Heart left ventricle (tissue), 16 donors: ENCODE measurements around the gene WFDC5. TPM values are rescaled to one million over a fixed set of nuclear protein-coding genes. Genes with fewer than 3 reads are reported as not detected.

Experiments used
- ATAC-seq, 4 donors: fragments of 200-7000 bp; cut with Tn5 transposase; one replicate each; pipeline ENCODE4 v1.9.1; 2020 to 2022; ENCODE audit warnings: moderate library complexity in 4 of 4, mild to moderate bottlenecking in 3 of 4, moderate number of reproducible peaks in 1 of 4
- DNase-seq, 5 donors: peaks; one replicate each; pipeline ENCODE4 v3.0.0-alpha.2; 2020
- H3K27ac ChIP-seq, 12 donors: fragments of 200-600 bp; sonication (generic) in 4 of 12; one replicate each; pipeline versions ENCODE4 v1.5.0 to v1.8.0; 2016 to 2022; ENCODE audit warnings: mild to moderate bottlenecking in 2 of 12
- H3K27me3 ChIP-seq, 9 donors: fragments of 200-600 bp; sonication (generic) in 2 of 9; one replicate each; pipeline versions ENCODE4 v1.5.1 to v1.8.0; 2016 to 2022; ENCODE audit warnings: mild to moderate bottlenecking in 3 of 9
- H3K36me3 ChIP-seq, 9 donors: fragments of 200-600 bp; sonication (generic) in 2 of 9; one replicate each; pipeline versions ENCODE4 v1.5.0 to v1.8.0; 2018 to 2022; ENCODE audit warnings: mild to moderate bottlenecking in 2 of 9
- H3K4me1 ChIP-seq, 12 donors: fragments of 200-600 bp; sonication (generic) in 4 of 12; one replicate each; pipeline versions ENCODE4 v1.5.0 to v1.8.0; 2016 to 2022; ENCODE audit warnings: mild to moderate bottlenecking in 3 of 12
- H3K4me3 ChIP-seq, 12 donors: fragments of 200-600 bp; sonication (generic) in 4 of 12; one replicate each; pipeline versions ENCODE4 v1.5.0 to v1.8.0; 2017 to 2022; ENCODE audit warnings: mild to moderate bottlenecking in 9 of 12, moderate library complexity in 4 of 12
- H3K9me3 ChIP-seq, 12 donors: fragments of 200-600 bp; sonication (generic) in 4 of 12; one replicate each; pipeline versions ENCODE4 v1.5.0 to v1.8.0; 2016 to 2022; ENCODE audit warnings: mild to moderate bottlenecking in 1 of 12
- POLR2A ChIP-seq, 2 donors: fragments of 450-650 bp; IDR thresholded peaks; one replicate each; pipeline ENCODE4 v1.6.1; 2017; ENCODE audit warnings: antibody characterized with exemption in 2 of 2, mild to moderate bottlenecking in 2 of 2, moderate library complexity in 2 of 2
- WGBS, 4 donors: extraction: QIAGEN DNeasy Blood & Tissue Kit in 2 of 4; methylation state at CpG; one replicate each; pipeline versions ENCODE4 v1.1.5 to v1.1.7; 2013 to 2018; 5-methylcytosine and 5-hydroxymethylcytosine counted together
- intact Hi-C, 10 donors: fragments of 100-400 bp; cut with DNase I; formaldehyde crosslinking; loops; one replicate each; pipeline versions ENCODE4 v1.11.1 to v1.14.2; 2022
- polyA plus RNA-seq, 2 donors: library from polyadenylated mRNA; stranded (reverse); fragments of 200-250 nt; gene quantifications; one replicate each; pipeline ENCODE4 v1.2.3, GENCODE V29; 2013
- total RNA-seq, 9 donors: library from RNA; depleted of rRNA in 2 of 9; stranded (reverse); fragments of >200 nt in 2 of 9; fragmentation: NEBNext Ultra II Directional in 3 of 9; extraction: Animal tissue kit (Norgen Biotek cat#: 25700) in 3 of 9; gene quantifications; one replicate each; pipeline versions ENCODE4 v1.1.0 to v1.2.4, GENCODE V29; 2016 to 2023
- TF ChIP-seq, protein P1 (sequence below), 12 donors: fragments of 200-600 bp; sonication (generic) in 4 of 12; IDR thresholded peaks; one replicate each; pipeline versions ENCODE4 v1.5.0 to v1.8.0; 2018 to 2022; ENCODE audit warnings: antibody characterized with exemption in 12 of 12, mild to moderate bottlenecking in 5 of 12
- donor health status: ischemic (EF 13 %, LVEDD 7.1; RV severe dilation, severe dysfunction).
- donor health status: healthy with polysubstance abuse.
- donor health status: DM: no; HTN: yes; CAD: no.
- donor health status: DM: no; HTN: no; CAD: no.
- donor health status: ischemic (EF 25% LVEDD 6.9; RV normal size, moderate dysfunction).
- donor health status: ischemic (EF 25% LVEDD 5.7; RV mildly dilated, moderate dysfunction).
- donor health status: healthy.
- donor health status: DM: yes; HTN: yes; CAD: no.
- donor health status: ischemic (EF 35%, LVEDD 5.7; RV mildly dilated, moderate dysfunction).
- donor health status: nonischemic (EF 11% LVEDD 7.7; RV severe dilation, severe dysfunction).
- donor health status: DM: yes; HTN: yes; CAD: no.
- donor health status: PGD.
- donor health status: ischemic (EF 29% LVEDD 5.4; RV normal size, mild dysfunction).
- donor health status: nonischemic (EF 23%, LVEDD 6.1; RV moderate dilation, normal function).

Gene WFDC5
- total and polyA plus RNA-seq, 11 donors: not detected

DNA sequence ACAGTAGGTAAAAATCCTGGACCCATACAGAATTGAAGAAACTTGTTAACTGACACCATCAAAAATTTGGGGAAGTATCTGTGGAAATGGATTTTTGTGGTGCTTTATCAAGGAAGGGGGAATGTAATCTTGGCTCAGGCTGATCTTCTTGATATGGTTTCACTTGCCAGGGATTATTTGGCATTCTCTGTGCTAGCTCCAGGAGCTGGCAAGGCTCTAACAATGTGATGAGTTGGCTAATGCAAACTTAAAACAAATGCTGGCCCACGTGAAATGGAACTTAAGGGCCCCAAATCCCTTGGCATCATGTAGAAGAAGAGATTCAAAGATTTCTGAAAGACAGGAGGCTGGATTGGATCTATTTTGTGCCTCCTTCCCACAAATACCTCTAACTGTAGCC is 27.2 kb downstream of the WFDC5 start:
- no peaks in the 10 kb centered on the region for H3K27me3 ChIP-seq
- no peak overlapping the region for H3K27ac ChIP-seq
- DNase-seq: no peak
- no peak for TF ChIP-seq POLR2A (IDR thresholded peaks at IDR 0.05)
- TF ChIP-seq, protein P1, sequence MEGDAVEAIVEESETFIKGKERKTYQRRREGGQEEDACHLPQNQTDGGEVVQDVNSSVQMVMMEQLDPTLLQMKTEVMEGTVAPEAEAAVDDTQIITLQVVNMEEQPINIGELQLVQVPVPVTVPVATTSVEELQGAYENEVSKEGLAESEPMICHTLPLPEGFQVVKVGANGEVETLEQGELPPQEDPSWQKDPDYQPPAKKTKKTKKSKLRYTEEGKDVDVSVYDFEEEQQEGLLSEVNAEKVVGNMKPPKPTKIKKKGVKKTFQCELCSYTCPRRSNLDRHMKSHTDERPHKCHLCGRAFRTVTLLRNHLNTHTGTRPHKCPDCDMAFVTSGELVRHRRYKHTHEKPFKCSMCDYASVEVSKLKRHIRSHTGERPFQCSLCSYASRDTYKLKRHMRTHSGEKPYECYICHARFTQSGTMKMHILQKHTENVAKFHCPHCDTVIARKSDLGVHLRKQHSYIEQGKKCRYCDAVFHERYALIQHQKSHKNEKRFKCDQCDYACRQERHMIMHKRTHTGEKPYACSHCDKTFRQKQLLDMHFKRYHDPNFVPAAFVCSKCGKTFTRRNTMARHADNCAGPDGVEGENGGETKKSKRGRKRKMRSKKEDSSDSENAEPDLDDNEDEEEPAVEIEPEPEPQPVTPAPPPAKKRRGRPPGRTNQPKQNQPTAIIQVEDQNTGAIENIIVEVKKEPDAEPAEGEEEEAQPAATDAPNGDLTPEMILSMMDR (IDR thresholded peaks at IDR 0.05): no peak
- peaks cover 0 to 7% (median 0%) of the 10 kb centered on the region in 12 donors for H3K9me3 ChIP-seq
- WGBS, 4 donors: 77 to 88% (median 85%) methylated on average over 1 of the region's 1 CpG
- H3K4me1 ChIP-seq: no peaks in the 10 kb centered on the region
- ATAC-seq: no peak
- H3K4me3 ChIP-seq: no peak overlapping the region
- peaks cover 0 to 2% (median 0%) of the 10 kb centered on the region in 9 donors for H3K36me3 ChIP-seq
- intact Hi-C loops: no loop called here

DNA sequence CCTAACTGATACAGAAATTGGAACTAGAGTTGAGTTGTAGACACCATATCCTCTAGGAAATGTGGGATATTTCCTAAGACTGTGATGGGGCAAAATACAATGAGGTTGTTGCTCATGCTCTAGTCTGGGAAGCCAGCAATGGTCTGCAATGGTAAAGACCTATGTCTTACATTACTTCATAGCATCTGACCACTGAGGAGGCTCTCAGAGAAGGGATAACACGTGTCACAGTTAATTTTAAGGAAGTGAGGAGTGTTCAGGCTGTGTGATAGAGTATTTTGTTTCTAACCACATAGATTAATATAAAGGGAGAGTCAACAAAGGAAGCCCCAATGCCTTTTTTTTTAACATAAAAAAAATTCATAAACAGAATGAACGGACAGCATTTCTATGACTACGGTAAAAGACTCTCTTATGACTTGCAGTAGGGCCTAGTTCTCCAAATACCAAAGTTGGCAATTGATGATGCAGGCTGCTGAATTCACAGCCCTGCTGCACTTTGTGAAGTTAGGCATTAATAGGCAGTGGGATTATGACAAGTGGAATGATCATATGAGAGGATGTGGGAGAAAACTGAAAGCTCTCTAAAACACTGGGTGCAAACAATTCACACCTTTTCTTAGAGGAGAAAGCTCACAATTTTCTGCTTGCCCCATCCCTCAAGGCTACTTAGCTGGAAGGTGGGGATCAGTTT is 27.7 kb downstream of the WFDC5 start:
- DNase-seq (no peak), ATAC-seq (no peak)
- Histone ChIP-seq H3K27me3 (no peaks in the 10 kb centered on the region), H3K4me1 (no peaks in the 10 kb centered on the region), H3K27ac (no peak overlapping the region), H3K36me3 (peaks cover 0 to 8% (median 0%) of the 10 kb centered on the region in 9 donors), H3K4me3 (no peak overlapping the region), H3K9me3 (peaks cover 0 to 12% (median 2%) of the 10 kb centered on the region in 12 donors)
- no peak for TF ChIP-seq POLR2A (IDR thresholded peaks at IDR 0.05)
- intact Hi-C loops: no loop called here
- WGBS, 4 donors: 80 to 88% (median 83%) methylated on average over 3 of the region's 3 CpGs

DNA sequence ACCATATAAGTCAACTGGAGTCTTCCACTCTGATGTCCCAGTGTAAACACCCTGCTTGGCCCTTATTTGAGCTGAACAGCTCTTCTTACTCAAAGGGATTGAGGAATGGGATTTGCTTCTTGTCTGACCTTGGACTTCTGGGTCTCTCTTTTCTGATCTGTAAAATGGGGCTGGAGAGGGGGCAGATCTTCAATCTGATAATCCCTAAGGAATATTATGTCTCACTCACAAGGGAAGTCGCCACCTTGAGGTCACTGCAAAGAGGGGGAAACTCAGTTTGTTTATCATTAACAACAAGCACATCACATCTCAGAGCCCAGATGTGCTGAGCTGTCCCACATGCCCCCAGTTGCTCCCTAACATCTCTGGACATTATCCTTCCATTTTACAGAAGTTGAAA is 29.1 kb downstream of the WFDC5 start:
- H3K36me3 ChIP-seq: peaks cover 0 to 20% (median 9%) of the 10 kb centered on the region in 9 donors
- intact Hi-C loops: no loop called here
- TF ChIP-seq POLR2A (IDR thresholded peaks at IDR 0.05): no peak
- TF ChIP-seq, protein P1 (IDR thresholded peaks at IDR 0.05): no peak
- peaks cover 0 to 17% (median 2%) of the 10 kb centered on the region in 12 donors for H3K9me3 ChIP-seq
- no peaks in the 10 kb centered on the region for H3K27me3 ChIP-seq
- H3K4me1 ChIP-seq: no peaks in the 10 kb centered on the region
- DNase-seq (no peak), ATAC-seq (no peak)
- 93 to 100% (median 97%) methylated on average over 1 of the region's 1 CpG for WGBS, 4 donors
- no peak overlapping the region for H3K4me3 ChIP-seq
- H3K27ac ChIP-seq: no peak overlapping the region

DNA sequence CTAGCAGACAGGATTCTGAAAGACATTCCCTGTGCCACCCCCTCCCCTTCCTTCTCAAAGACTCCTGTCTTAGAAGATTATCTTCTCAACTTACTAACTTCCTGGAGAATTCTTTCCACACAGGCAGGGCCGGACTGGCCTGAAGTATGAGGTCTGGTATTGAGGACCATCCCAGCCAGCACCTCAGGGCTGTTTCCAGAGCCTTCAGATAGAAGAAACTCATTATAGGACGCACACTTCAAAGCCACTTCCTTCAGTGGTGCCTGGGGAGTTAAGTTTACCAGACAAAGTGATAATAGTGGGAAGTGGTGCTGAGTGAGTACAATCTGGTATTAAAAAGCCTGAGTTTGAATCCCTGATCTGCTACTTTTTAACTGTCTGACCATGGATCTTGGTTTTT is 29.7 kb downstream of the WFDC5 start:
- WGBS, 4 donors: 38 to 60% (median 48%) methylated on average over 2 of the region's 2 CpGs
- H3K27ac ChIP-seq: no peak overlapping the region
- TF ChIP-seq POLR2A (IDR thresholded peaks at IDR 0.05): no peak
- TF ChIP-seq, protein P1 (IDR thresholded peaks at IDR 0.05): no peak
- H3K4me3 ChIP-seq: no peak overlapping the region
- intact Hi-C loops: no loop called here
- peaks cover 0 to 17% (median 2%) of the 10 kb centered on the region in 12 donors for H3K9me3 ChIP-seq
- ATAC-seq: no peak
- H3K4me1 ChIP-seq: no peaks in the 10 kb centered on the region
- H3K27me3 ChIP-seq: no peaks in the 10 kb centered on the region
- no peak for DNase-seq
- H3K36me3 ChIP-seq: peaks cover 0 to 26% (median 14%) of the 10 kb centered on the region in 9 donors
